ENCODE measurements around the gene MICALL2. TPM values are rescaled to one million over a fixed set of nuclear protein-coding genes. Genes with fewer than 3 reads are reported as not detected.

MICALL2 gene
- total RNA-seq, 4 donors from 2014 or later = 111 to 272 (median 209) TPM

GRCh38 chr7:1485156-1485555, 25.9 kb upstream of the MICALL2 start:
- Histone ChIP-seq H3K27me3 (no peaks in the 10 kb centered on the region), H3K9me3 (no peaks in the 10 kb centered on the region), H3K36me3 (peaks cover 0 to 99% (median 0%) of the 10 kb centered on the region in 3 donors), H3K4me3 (no peak overlapping the region), H3K4me1 (no peaks in the 10 kb centered on the region), H3K27ac (no peak overlapping the region)
- DNase-seq = no peak
- TF ChIP-seq CTCF (IDR thresholded peaks at IDR 0.05) (no peak), POLR2A (IDR thresholded peaks at IDR 0.05) (no peak)

- no peaks in the 10 kb centered on the region for H3K4me1 ChIP-seq
- no peak overlapping the region for H3K4me3 ChIP-seq
- no peak for TF ChIP-seq POLR2A (IDR thresholded peaks at IDR 0.05)
- TF ChIP-seq CTCF (IDR thresholded peaks at IDR 0.05) = no peak
- DNase-seq = no peak
- H3K9me3 ChIP-seq = no peaks in the 10 kb centered on the region
- no peak overlapping the region for H3K27ac ChIP-seq
- H3K27me3 ChIP-seq = no peaks in the 10 kb centered on the region
- H3K36me3 ChIP-seq = peaks cover 0 to 98% (median 0%) of the 10 kb centered on the region in 3 donors
Observed at GRCh38 chr7:1484569-1484968, 25.3 kb upstream of the MICALL2 start.

DNA sequence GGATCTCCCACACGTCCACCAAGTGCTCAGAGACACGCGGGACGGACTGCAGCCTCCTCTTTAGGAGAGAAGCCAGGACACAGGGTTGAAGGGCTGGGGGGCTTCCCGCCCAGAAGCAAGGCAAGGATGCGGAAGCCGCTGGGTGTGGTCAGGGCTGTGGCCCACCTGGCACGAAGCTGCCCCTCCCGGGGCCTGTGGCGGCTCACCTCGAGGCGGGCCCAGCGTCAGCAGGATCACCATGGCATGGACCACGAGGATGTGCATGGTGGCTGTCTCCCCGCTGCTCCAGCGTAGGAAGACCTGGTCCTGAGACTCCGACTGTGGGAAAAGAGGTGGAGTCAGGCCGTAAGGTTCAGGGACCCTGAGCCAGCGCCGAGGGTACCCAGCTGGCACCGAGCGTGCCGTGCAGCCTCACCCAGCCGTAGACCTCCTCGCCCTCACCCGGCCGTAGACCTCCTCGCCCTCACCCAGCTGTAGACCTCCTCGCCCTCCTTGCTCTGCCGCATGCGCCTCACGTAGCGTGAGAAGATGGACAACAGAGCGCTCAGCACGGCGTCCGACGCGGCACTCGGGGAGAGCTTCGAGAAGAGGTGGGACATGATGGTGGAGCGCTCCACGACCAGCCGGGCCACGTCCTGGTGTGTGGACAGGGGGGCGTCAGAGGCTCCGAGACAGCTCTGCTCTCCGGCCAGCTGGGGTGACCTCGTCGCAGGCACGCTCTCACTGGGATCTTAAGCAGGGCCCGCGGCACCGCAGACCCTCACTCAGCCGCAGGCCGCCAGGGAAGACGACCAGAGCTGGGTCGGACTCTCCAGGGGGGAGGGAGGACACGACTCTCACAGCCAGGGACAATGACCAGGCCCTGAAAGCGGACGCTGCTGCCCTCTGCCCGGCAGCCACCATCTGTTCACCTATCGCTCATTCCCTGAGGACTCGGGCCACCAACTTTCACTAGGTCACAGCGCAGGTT, 24.6 kb upstream of the MICALL2 start:
- Histone ChIP-seq H3K9me3 (no peaks in the 10 kb centered on the region), H3K27me3 (no peaks in the 10 kb centered on the region), H3K4me1 (no peaks in the 10 kb centered on the region), H3K27ac (no peak overlapping the region), H3K36me3 (peaks cover 0 to 98% (median 0%) of the 10 kb centered on the region in 3 donors), H3K4me3 (no peak overlapping the region)
- no peak for DNase-seq
- TF ChIP-seq CTCF (IDR thresholded peaks at IDR 0.05) (no peak), POLR2A (IDR thresholded peaks at IDR 0.05) (no peak)

GRCh38 chr7:1483079-1483478, 23.8 kb upstream of the MICALL2 start:
- Histone ChIP-seq H3K27ac (no peak overlapping the region), H3K27me3 (no peaks in the 10 kb centered on the region), H3K4me1 (no peaks in the 10 kb centered on the region), H3K4me3 (no peak overlapping the region), H3K9me3 (no peaks in the 10 kb centered on the region), H3K36me3 (peaks cover 0 to 98% (median 0%) of the 10 kb centered on the region in 3 donors)
- no peak for DNase-seq
- TF ChIP-seq CTCF (IDR thresholded peaks at IDR 0.05) (no peak), POLR2A (IDR thresholded peaks at IDR 0.05) (no peak)

- Histone ChIP-seq H3K4me3 (no peak overlapping the region), H3K27ac (no peak overlapping the region), H3K4me1 (no peaks in the 10 kb centered on the region), H3K9me3 (no peaks in the 10 kb centered on the region), H3K36me3 (peaks cover 0 to 98% (median 0%) of the 10 kb centered on the region in 3 donors), H3K27me3 (no peaks in the 10 kb centered on the region)
- DNase-seq = no peak
- TF ChIP-seq POLR2A (IDR thresholded peaks at IDR 0.05) (no peak), CTCF (IDR thresholded peaks at IDR 0.05) (no peak)
Observed at GRCh38 chr7:1481300-1481699, 22.0 kb upstream of the MICALL2 start.

Measured in Peyer's patch (tissue), 4 donors.